ENCODE data around the gene COX20.

The COX20 gene

GRCh38 chr1:244837597-244838258, 2.3 kb downstream of the COX20 start:
- TF ChIP-seq GATA2 (IDR thresholded peaks at IDR 0.05; ENCODE audit: low read depth, low read length), result no peak
- TF ChIP-seq GATA3 (IDR thresholded peaks at IDR 0.05; ENCODE audit: low read depth, low read length), result no peak

- TF ChIP-seq GATA2 (IDR thresholded peaks at IDR 0.05; ENCODE audit: low read depth, low read length) (no peak), GATA3 (IDR thresholded peaks at IDR 0.05; ENCODE audit: low read depth, low read length) (no peak)
Measured at GRCh38 chr1:244839656-244840055, 4.2 kb downstream of the COX20 start.

- TF ChIP-seq GATA2 (IDR thresholded peaks at IDR 0.05; ENCODE audit: low read depth, low read length), result no peak
- no peak for TF ChIP-seq GATA3 (IDR thresholded peaks at IDR 0.05; ENCODE audit: low read depth, low read length)
Measured at GRCh38 chr1:244840219-244840794, 4.8 kb downstream of the COX20 start.

- TF ChIP-seq GATA3 (IDR thresholded peaks at IDR 0.05; ENCODE audit: low read depth, low read length), result no peak
- no peak for TF ChIP-seq GATA2 (IDR thresholded peaks at IDR 0.05; ENCODE audit: low read depth, low read length)
Measured at GRCh38 chr1:244841273-244841927, 5.9 kb downstream of the COX20 start.

GRCh38 chr1:244843148-244843978, 7.9 kb downstream of the COX20 start:
- TF ChIP-seq GATA3 (IDR thresholded peaks at IDR 0.05; ENCODE audit: low read depth, low read length) (no peak), GATA2 (IDR thresholded peaks at IDR 0.05; ENCODE audit: low read depth, low read length) (no peak)

- TF ChIP-seq GATA3 (IDR thresholded peaks at IDR 0.05; ENCODE audit: low read depth, low read length) (no peak), GATA2 (IDR thresholded peaks at IDR 0.05; ENCODE audit: low read depth, low read length) (no peak)
Measured at GRCh38 chr1:244844155-244845121, 9.0 kb downstream of the COX20 start.

- TF ChIP-seq GATA3 (IDR thresholded peaks at IDR 0.05; ENCODE audit: low read depth, low read length) (no peak), GATA2 (IDR thresholded peaks at IDR 0.05; ENCODE audit: low read depth, low read length) (no peak)
Measured at GRCh38 chr1:244846653-244847052, 11.2 kb downstream of the COX20 start.

GRCh38 chr1:244849189-244849866, 13.9 kb downstream of the COX20 start:
- TF ChIP-seq GATA3 (IDR thresholded peaks at IDR 0.05; ENCODE audit: low read depth, low read length) (no peak), GATA2 (IDR thresholded peaks at IDR 0.05; ENCODE audit: low read depth, low read length) (no peak)

GRCh38 chr1:244850099-244850852, 14.8 kb downstream of the COX20 start:
- TF ChIP-seq GATA2 (IDR thresholded peaks at IDR 0.05; ENCODE audit: low read depth, low read length) (no peak), GATA3 (IDR thresholded peaks at IDR 0.05; ENCODE audit: low read depth, low read length) (no peak)

- TF ChIP-seq GATA2 (IDR thresholded peaks at IDR 0.05; ENCODE audit: low read depth, low read length), result no peak
- no peak for TF ChIP-seq GATA3 (IDR thresholded peaks at IDR 0.05; ENCODE audit: low read depth, low read length)
Measured at GRCh38 chr1:244850896-244851295, 15.4 kb downstream of the COX20 start.

GRCh38 chr1:244851546-244852231, 16.2 kb downstream of the COX20 start:
- TF ChIP-seq GATA3 (IDR thresholded peaks at IDR 0.05; ENCODE audit: low read depth, low read length), result no peak
- TF ChIP-seq GATA2 (IDR thresholded peaks at IDR 0.05; ENCODE audit: low read depth, low read length), result no peak
